OCI-LY1 (cell line): ENCODE data around the gene ZFYVE26.

Source experiments
- H2AFZ ChIP-seq: fragments of 200-600 bp; sonication (generic), shearing (Covaris generic); 2 replicates; pipeline ENCODE4 v1.6.0; 2014; ENCODE audit warnings: antibody characterized with exemption, mild to moderate bottlenecking, low read length
- H3F3A ChIP-seq: fragments of 200-600 bp; sonication (generic), shearing (Covaris generic); 2 replicates; pipeline ENCODE4 v1.6.0; 2014; ENCODE audit warnings: mild to moderate bottlenecking, antibody characterized with exemption, low read length, moderate library complexity; ENCODE audit not compliant: insufficient read depth
- H3K27ac ChIP-seq: fragments of 200-600 bp; sonication (generic); 2 replicates; pipeline ENCODE4 v1.5.1; 2014; ENCODE audit warnings: low read length, mixed run types, mild to moderate bottlenecking, low read depth; ENCODE audit not compliant: poor library complexity, severe bottlenecking
- H3K27me3 ChIP-seq: fragments of 200-600 bp; sonication (generic); 2 replicates; pipeline ENCODE4 v1.6.0; 2014; ENCODE audit warnings: antibody characterized with exemption, mild to moderate bottlenecking, low read length, moderate library complexity; ENCODE audit not compliant: insufficient read depth
- H3K36me3 ChIP-seq: fragments of 200-600 bp; sonication (generic); 2 replicates; pipeline ENCODE4 v1.6.1; 2014; ENCODE audit warnings: mild to moderate bottlenecking, antibody characterized with exemption, low read length, moderate library complexity, mixed read lengths; ENCODE audit not compliant: insufficient read depth
- H3K4me1 ChIP-seq: fragments of 200-600 bp; sonication (generic); 2 replicates; pipeline ENCODE4 v1.5.1; 2014; ENCODE audit warnings: mild to moderate bottlenecking, low read length, moderate library complexity; ENCODE audit not compliant: insufficient read depth, severe bottlenecking
- H3K4me2 ChIP-seq: fragments of 200-600 bp; sonication (generic), shearing (Covaris generic); 2 replicates; pipeline ENCODE4 v1.6.1; 2014; ENCODE audit warnings: low read length
- H3K4me3 ChIP-seq: fragments of 200-600 bp; sonication (generic); 2 replicates; pipeline ENCODE4 v1.5.1; 2014; ENCODE audit warnings: low read length, low read depth, mild to moderate bottlenecking, mixed read lengths; ENCODE audit not compliant: poor library complexity, severe bottlenecking
- H3K79me2 ChIP-seq: fragments of 200-600 bp; shearing (Covaris generic); 2 replicates; pipeline ENCODE4 v1.6.1; 2016; ENCODE audit warnings: mixed run types, low read length, mixed read lengths; ENCODE audit not compliant: insufficient read depth
- H3K9ac ChIP-seq: fragments of 200-600 bp; sonication (generic), shearing (Covaris generic); 2 replicates; pipeline ENCODE4 v1.6.1; 2014; ENCODE audit warnings: mild to moderate bottlenecking, low read length, mixed read lengths
- H3K9me2 ChIP-seq: fragments of 200-600 bp; sonication (generic), shearing (Covaris generic); 2 replicates; pipeline ENCODE4 v1.6.1; 2014; ENCODE audit warnings: low read depth, mild to moderate bottlenecking, low read length, mixed read lengths
- H3K9me3 ChIP-seq: fragments of 200-600 bp; shearing (Covaris generic); 2 replicates; pipeline ENCODE4 v1.6.1; 2014; ENCODE audit warnings: low read length, mixed read lengths
- H4K20me1 ChIP-seq: fragments of 200-600 bp; sonication (generic), shearing (Covaris generic); 2 replicates; pipeline ENCODE4 v1.6.0; 2016; ENCODE audit warnings: mild to moderate bottlenecking, low read length; ENCODE audit not compliant: insufficient read depth
- EZH2 ChIP-seq: fragments of 200-600 bp; sonication (generic), shearing (Covaris generic); IDR thresholded peaks from 2 replicates; pipeline ENCODE4 v1.8.0; 2017; ENCODE audit warnings: borderline replicate concordance, mixed run types, mild to moderate bottlenecking, antibody characterized with exemption, low read length, moderate library complexity, mixed read lengths
- TF ChIP-seq, protein P1 (sequence below): fragments of 200-600 bp; sonication (generic), shearing (Covaris generic); IDR thresholded peaks from 2 replicates; pipeline ENCODE4 v1.5.1; 2017; ENCODE audit warnings: mild to moderate bottlenecking, antibody characterized with exemption, low read length, moderate library complexity, mixed read lengths

The ZFYVE26 gene

DNA sequence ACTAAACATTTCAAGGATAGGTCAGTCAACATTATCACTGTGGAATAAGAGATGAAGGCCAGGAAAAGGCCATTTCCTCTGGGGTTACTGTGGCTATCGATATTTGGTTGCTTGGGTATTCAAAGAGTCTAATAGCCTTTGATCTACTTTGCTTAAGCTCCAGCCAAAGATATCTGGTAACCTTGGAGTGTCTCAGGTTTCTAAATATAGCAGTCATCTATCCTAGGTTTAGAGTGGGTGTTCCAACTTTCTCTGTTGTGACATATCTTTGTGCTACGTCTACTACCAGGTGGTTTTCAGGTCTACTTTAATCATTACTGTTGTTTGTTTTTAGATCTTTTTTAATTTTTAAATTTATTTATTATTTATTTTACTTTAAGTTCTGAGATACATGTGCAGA lies 72.3 kb downstream of the ZFYVE26 start:
- H4K20me1 ChIP-seq = no peaks in the 10 kb centered on the region
- H3K9ac ChIP-seq = no peak overlapping the region
- no peaks in the 10 kb centered on the region for H3K27me3 ChIP-seq
- no peak overlapping the region for H3K4me3 ChIP-seq
- H3K36me3 ChIP-seq = peaks cover 14% of the 10 kb centered on the region
- H3K9me3 ChIP-seq = no peaks in the 10 kb centered on the region
- no peaks in the 10 kb centered on the region for H3F3A ChIP-seq
- no peak overlapping the region for H3K27ac ChIP-seq
- H3K9me2 ChIP-seq = no peaks in the 10 kb centered on the region
- no peak overlapping the region for H3K4me2 ChIP-seq
- TF ChIP-seq EZH2 = no peak
- TF ChIP-seq, protein P1, sequence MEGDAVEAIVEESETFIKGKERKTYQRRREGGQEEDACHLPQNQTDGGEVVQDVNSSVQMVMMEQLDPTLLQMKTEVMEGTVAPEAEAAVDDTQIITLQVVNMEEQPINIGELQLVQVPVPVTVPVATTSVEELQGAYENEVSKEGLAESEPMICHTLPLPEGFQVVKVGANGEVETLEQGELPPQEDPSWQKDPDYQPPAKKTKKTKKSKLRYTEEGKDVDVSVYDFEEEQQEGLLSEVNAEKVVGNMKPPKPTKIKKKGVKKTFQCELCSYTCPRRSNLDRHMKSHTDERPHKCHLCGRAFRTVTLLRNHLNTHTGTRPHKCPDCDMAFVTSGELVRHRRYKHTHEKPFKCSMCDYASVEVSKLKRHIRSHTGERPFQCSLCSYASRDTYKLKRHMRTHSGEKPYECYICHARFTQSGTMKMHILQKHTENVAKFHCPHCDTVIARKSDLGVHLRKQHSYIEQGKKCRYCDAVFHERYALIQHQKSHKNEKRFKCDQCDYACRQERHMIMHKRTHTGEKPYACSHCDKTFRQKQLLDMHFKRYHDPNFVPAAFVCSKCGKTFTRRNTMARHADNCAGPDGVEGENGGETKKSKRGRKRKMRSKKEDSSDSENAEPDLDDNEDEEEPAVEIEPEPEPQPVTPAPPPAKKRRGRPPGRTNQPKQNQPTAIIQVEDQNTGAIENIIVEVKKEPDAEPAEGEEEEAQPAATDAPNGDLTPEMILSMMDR = no peak
- no peaks in the 10 kb centered on the region for H3K79me2 ChIP-seq
- H3K4me1 ChIP-seq = no peaks in the 10 kb centered on the region
- H2AFZ ChIP-seq = no peak overlapping the region

- Histone ChIP-seq H3K9me3 (no peaks in the 10 kb centered on the region), H3K79me2 (no peaks in the 10 kb centered on the region), H3K9ac (no peak overlapping the region), H3K4me2 (no peak overlapping the region), H3K36me3 (no peaks in the 10 kb centered on the region), H3K4me1 (no peaks in the 10 kb centered on the region), H4K20me1 (no peaks in the 10 kb centered on the region), H3F3A (no peaks in the 10 kb centered on the region), H3K27ac (no peak overlapping the region), H3K9me2 (no peaks in the 10 kb centered on the region), H2AFZ (no peak overlapping the region), H3K4me3 (no peak overlapping the region), H3K27me3 (no peaks in the 10 kb centered on the region; the same call in 1 of the 2 replicates)
- TF ChIP-seq, protein P1 = no peak
- no peak for TF ChIP-seq EZH2
Observed at GRCh38 chr14:67738740-67739504, 77.5 kb downstream of the ZFYVE26 start.

GRCh38 chr14:67736771-67737170 lies 79.6 kb downstream of the ZFYVE26 start:
- Histone ChIP-seq H3K4me2 (no peak overlapping the region), H3K27ac (no peak overlapping the region), H3K9ac (no peak overlapping the region), H3K4me3 (no peak overlapping the region), H3K36me3 (no peaks in the 10 kb centered on the region), H3K4me1 (no peaks in the 10 kb centered on the region), H3F3A (no peaks in the 10 kb centered on the region), H3K27me3 (no peaks in the 10 kb centered on the region; the same call in 1 of the 2 replicates), H4K20me1 (no peaks in the 10 kb centered on the region), H3K9me2 (no peaks in the 10 kb centered on the region), H3K9me3 (no peaks in the 10 kb centered on the region), H2AFZ (no peak overlapping the region), H3K79me2 (no peaks in the 10 kb centered on the region)
- TF ChIP-seq EZH2 = no peak
- TF ChIP-seq, protein P1 = no peak
